Vagina (tissue), 2 donors: Measurements from ENCODE around the gene LENG8.

Experiments used
- CTCF ChIP-seq, 3 experiments: fragments of 450-650 bp in 2 of 3; fragments of 200-600 bp in 1 of 3; sonication (generic) in 1 of 3; IDR thresholded peaks; one replicate each; pipeline ENCODE4 v1.5.1; 2017 to 2019; ENCODE audit warnings: antibody characterized with exemption in 3 of 3, mild to moderate bottlenecking in 2 of 3, moderate library complexity in 2 of 3
- POLR2A ChIP-seq, 2 donors: fragments of 450-650 bp; IDR thresholded peaks; one replicate each; pipeline ENCODE4 v1.6.1; 2017; ENCODE audit warnings: antibody characterized with exemption in 2 of 2, mild to moderate bottlenecking in 2 of 2, moderate library complexity in 2 of 2
- POLR2AphosphoS5 ChIP-seq, 2 donors: sonication (generic); formaldehyde crosslinking; IDR thresholded peaks; one replicate each; pipeline ENCODE4 v1.9.0; 2017; ENCODE audit warnings: antibody characterized with exemption in 2 of 2, mild to moderate bottlenecking in 2 of 2, low read depth in 1 of 2; ENCODE audit not compliant: insufficient read depth in 1 of 2

GRCh38 chr19:54506079-54506478 is 57.1 kb downstream of the LENG8 start:
- no peak for TF ChIP-seq CTCF (IDR thresholded peaks at IDR 0.05)
- TF ChIP-seq POLR2AphosphoS5 (IDR thresholded peaks at IDR 0.05; ENCODE audit: insufficient read depth in 1 of 2, low read depth in 1 of 2), result no peak
- no peak for TF ChIP-seq POLR2A (IDR thresholded peaks at IDR 0.05)
